ENCODE results near the gene DAPK2.

DAPK2 gene

DNA sequence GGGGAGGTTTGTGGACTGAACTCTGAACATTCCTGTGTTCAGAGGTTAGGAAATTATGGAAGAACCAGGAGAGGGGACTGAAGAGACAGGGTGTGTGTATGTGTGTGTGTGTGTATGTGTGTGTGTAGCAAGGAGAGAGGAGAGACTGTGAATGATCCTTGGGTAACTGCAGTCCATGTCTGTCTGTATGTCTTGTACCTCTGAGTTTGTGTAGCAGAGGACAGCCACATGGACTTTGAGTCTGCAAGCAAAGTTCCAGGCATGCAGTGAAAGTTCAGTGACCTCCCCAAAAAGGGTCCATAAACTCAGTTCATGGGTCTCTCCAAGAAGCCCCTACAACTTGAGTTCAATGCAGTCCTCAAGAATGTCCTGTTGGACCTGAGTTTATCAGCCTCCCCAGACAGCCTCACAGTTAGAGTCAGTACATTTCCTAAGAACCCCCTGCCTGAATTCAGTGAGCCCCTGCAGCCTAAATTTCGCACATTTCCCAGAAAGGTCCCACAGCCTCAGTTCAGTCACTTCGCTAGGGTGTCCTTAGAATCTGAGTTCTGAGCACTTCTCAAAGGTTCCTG, 184.3 kb downstream of the DAPK2 start:
- in situ Hi-C loops (cut with MboI; ENCODE audit: low pct_unique_long_range_greater_than_20kb, low sequenced_read_pairs, unreplicated experiment): no loop called here
- TF ChIP-seq, protein P1, sequence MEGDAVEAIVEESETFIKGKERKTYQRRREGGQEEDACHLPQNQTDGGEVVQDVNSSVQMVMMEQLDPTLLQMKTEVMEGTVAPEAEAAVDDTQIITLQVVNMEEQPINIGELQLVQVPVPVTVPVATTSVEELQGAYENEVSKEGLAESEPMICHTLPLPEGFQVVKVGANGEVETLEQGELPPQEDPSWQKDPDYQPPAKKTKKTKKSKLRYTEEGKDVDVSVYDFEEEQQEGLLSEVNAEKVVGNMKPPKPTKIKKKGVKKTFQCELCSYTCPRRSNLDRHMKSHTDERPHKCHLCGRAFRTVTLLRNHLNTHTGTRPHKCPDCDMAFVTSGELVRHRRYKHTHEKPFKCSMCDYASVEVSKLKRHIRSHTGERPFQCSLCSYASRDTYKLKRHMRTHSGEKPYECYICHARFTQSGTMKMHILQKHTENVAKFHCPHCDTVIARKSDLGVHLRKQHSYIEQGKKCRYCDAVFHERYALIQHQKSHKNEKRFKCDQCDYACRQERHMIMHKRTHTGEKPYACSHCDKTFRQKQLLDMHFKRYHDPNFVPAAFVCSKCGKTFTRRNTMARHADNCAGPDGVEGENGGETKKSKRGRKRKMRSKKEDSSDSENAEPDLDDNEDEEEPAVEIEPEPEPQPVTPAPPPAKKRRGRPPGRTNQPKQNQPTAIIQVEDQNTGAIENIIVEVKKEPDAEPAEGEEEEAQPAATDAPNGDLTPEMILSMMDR (IDR thresholded peaks at IDR 0.05; ENCODE audit: extremely low read depth, insufficient read depth, missing control alignments): no peak
- no peak for DNase-seq (ENCODE audit: low spot score)

DNA sequence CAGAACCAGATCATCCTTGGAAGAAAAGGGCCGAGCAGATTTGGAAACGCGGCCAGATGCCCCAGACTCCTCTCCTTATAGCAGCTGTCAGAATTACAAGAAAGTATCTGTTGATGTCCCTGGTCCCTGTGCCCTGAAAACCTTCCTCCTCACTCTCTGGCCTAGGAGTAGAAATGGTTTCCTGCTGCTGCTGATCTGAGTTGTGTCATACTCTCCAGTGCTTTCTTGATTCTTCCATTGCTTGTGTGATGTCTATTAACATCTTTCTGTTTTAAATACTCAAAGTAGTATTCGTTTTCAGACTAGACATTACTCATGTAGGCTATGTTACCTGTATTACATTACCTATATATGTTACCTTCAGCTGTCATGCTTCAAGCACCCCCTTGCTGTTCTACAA, 185.7 kb downstream of the DAPK2 start:
- no peak for DNase-seq (ENCODE audit: low spot score)
- TF ChIP-seq, protein P1 (IDR thresholded peaks at IDR 0.05; ENCODE audit: extremely low read depth, insufficient read depth, missing control alignments): no peak
- in situ Hi-C loops (cut with MboI; ENCODE audit: low pct_unique_long_range_greater_than_20kb, low sequenced_read_pairs, unreplicated experiment): no loop called here

DNA sequence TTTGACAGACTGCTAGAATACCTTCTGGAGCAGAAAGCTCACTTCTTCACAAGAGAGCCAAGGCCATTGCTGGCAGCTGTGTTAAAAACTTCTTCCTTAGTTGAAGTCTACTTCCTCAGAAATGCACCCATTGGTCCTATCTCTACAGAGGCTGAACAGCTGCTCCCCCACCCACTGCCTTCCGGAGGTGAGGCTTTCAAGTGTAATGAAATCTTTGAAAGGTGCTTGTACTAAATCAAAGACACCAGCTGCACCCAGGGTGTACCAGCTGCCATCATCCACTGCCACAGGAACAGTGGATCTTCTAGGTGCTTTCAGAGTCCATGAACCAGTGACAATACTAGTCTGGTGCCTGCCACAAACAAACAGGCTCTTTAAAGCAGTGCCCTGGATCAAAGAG, 186.1 kb downstream of the DAPK2 start:
- in situ Hi-C loops (cut with MboI; ENCODE audit: low pct_unique_long_range_greater_than_20kb, low sequenced_read_pairs, unreplicated experiment): no loop called here
- TF ChIP-seq, protein P1 (IDR thresholded peaks at IDR 0.05; ENCODE audit: extremely low read depth, insufficient read depth, missing control alignments): no peak
- no peak for DNase-seq (ENCODE audit: low spot score)

DNA sequence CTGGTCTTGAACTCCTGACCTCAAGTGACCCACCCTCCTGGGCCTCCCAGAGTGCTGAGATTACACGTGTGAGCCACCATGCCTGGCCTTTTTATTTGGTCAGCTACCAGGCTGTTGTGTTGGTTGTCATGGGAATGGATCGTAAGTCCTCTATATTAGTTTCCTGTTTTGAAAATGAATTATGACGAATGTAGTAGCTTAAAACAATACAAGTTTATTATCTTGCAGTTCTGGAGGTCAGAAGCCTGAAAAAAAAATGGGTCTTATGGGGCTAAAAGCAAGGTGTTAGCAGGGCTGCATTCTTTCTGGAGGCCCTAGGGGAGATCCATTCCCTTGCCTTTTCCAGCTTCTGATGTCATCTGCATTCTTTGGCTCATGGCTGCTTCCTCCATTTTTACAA, 187.4 kb downstream of the DAPK2 start:
- in situ Hi-C loops (cut with MboI; ENCODE audit: low pct_unique_long_range_greater_than_20kb, low sequenced_read_pairs, unreplicated experiment): no loop called here
- DNase-seq (ENCODE audit: low spot score): no peak
- TF ChIP-seq, protein P1 (IDR thresholded peaks at IDR 0.05; ENCODE audit: extremely low read depth, insufficient read depth, missing control alignments): no peak

DNA sequence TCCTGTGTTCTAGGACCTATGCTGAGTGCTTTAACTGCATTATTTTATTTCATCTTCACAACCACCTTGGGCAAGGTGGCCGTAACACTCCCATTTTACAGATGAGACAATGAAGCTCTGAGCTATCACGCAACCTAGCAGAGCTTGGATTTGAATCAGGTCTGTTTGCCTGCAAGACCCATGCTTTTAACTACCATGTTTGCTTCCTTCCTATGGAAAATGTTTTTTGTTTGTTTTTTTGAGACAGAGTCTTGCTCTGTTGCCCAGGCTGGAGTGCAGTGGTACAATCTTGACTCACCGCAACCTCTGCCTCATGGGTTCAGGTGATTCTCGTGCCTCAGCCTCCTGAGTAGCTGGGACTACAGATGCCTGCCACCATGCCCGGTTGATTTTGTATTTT, 187.8 kb downstream of the DAPK2 start:
- DNase-seq (ENCODE audit: low spot score): no peak
- in situ Hi-C loops (cut with MboI; ENCODE audit: low pct_unique_long_range_greater_than_20kb, low sequenced_read_pairs, unreplicated experiment): no loop called here
- TF ChIP-seq, protein P1 (IDR thresholded peaks at IDR 0.05; ENCODE audit: extremely low read depth, insufficient read depth, missing control alignments): no peak

DNA sequence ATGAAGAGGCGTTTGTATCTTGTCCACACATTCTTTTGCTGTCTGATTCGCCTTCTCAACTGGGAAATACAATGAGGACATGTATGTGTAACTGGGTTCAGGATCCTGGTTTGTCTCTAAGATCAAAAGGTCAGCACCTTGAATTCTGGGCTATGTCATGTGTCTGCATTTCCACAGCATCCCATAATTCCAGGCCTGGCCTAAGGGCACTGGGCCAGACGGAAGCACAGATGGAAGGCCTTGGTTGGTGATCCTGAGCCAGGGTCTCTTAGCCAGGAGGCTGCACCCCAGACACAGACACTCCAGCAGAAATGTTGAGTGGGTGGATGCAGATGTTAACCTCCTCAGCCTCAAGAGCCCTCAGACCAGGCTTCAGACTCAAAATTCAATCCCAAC, 188.8 kb downstream of the DAPK2 start:
- TF ChIP-seq, protein P1 (IDR thresholded peaks at IDR 0.05; ENCODE audit: extremely low read depth, insufficient read depth, missing control alignments): no peak
- DNase-seq (ENCODE audit: low spot score): no peak

More for the DNA sequence above, 188.8 kb downstream of the DAPK2 start:
- in situ Hi-C loops (cut with MboI; ENCODE audit: low pct_unique_long_range_greater_than_20kb, low sequenced_read_pairs, unreplicated experiment): no loop called here

All from GM13977 (cell line).